ENCODE data around the gene CFAP61. TPM values are rescaled to one million over a fixed set of nuclear protein-coding genes. Genes with fewer than 3 reads are reported as not detected.

Gene CFAP61
- total and polyA plus RNA-seq, 9 of the 15 experiments (the other 6 are each of a cell fraction or from before 2014, with no cell fraction given), result 0.11 TPM; not detected in 8

DNA sequence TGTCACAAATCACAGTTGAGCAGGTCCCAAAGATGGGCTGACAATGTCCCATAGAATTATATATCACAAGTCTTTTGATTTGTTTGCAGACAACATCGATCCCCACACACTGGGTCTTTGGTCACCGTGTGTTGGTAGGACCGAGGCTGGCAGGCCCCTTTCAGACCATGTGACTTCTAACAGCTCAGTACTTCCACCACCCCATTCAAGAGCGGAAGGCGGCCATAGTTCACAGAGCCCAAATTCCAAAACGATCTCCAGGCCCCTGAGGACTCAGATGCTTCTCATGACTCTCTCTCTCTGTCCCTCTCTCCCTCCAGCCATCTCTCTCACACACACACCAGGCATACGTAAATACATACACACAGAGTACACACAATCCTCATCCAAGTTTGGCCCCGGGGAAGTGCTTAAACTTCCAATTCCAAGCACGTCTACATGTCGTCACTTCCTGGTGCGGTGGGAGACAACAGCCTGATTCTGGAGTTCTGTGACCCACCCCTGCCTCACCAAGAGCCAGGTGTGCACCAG is 159.7 kb downstream of the CFAP61 start:
- H3K9me3 ChIP-seq (replicated peaks; ENCODE audit: control insufficient read depth, insufficient read depth, low read depth, low read length), result no peaks in the 10 kb centered on the region
- CTCF ChIA-PET (ENCODE audit: low intra/inter-chr PET ratio), result no interaction called here
- no peaks in the 10 kb centered on the region for H3K36me3 ChIP-seq (ENCODE audit: control insufficient read depth, insufficient read depth, low read length)
- WGBS (ENCODE audit: insufficient coverage, low coverage, missing lambda C conversion rate), result 0% methylated on average over 11 of the region's 11 CpGs
- in situ Hi-C loops (cut with MboI), result no loop called here
- no peaks in the 10 kb centered on the region for H3K9me1 ChIP-seq (ENCODE audit: control insufficient read depth, insufficient read depth, low read length)
- no peak overlapping the region for H3K9ac ChIP-seq (ENCODE audit: insufficient read depth in 1 of 2, low read depth in 2 of 2, low read length in 2 of 2)
- no peak for ATAC-seq
- H3K4me3 ChIP-seq, result no peak overlapping the region
- POLR2A ChIA-PET, result interaction anchor here (0.6 kb wide), 1 partner anchor 1483 kb away, joined by 3 read pairs; no protein-coding TSS in a partner anchor
- no peak for DNase-seq (ENCODE audit: extremely low read depth in 1 of 4, low spot score in 3 of 4)
- no peak overlapping the region for H2AFZ ChIP-seq (ENCODE audit: low read depth, low read length)
- no peaks in the 10 kb centered on the region for H3K4me1 ChIP-seq (replicated peaks in 1 of 2; ENCODE audit: control insufficient read depth in 2 of 2, insufficient read depth in 2 of 2, low read length in 2 of 2)
- intact Hi-C loops (cut with micrococcal nuclease), result no loop called here
- H3K27me3 ChIP-seq (ENCODE audit: control insufficient read depth in 2 of 2, insufficient read depth in 2 of 2, low read length in 2 of 2), result no peaks in the 10 kb centered on the region
- H3K79me2 ChIP-seq (ENCODE audit: control insufficient read depth, insufficient read depth, low read length), result no peaks in the 10 kb centered on the region
- no peak for TF ChIP-seq SAFB2 (IDR thresholded peaks at IDR 0.05; ENCODE audit: borderline replicate concordance, low read depth, low read length, severe bottlenecking)
- H3K4me2 ChIP-seq (ENCODE audit: insufficient read depth, low read length), result no peak overlapping the region
- no peak overlapping the region for H3K27ac ChIP-seq (ENCODE audit: extremely low read depth, low read depth, low read length)
- no TSS peak for BruUV-seq (replicated peaks)
- no peak for FAIRE-seq
- no peaks in the 10 kb centered on the region for H4K20me1 ChIP-seq (replicated peaks; ENCODE audit: control insufficient read depth, insufficient read depth, low read length)

DNA sequence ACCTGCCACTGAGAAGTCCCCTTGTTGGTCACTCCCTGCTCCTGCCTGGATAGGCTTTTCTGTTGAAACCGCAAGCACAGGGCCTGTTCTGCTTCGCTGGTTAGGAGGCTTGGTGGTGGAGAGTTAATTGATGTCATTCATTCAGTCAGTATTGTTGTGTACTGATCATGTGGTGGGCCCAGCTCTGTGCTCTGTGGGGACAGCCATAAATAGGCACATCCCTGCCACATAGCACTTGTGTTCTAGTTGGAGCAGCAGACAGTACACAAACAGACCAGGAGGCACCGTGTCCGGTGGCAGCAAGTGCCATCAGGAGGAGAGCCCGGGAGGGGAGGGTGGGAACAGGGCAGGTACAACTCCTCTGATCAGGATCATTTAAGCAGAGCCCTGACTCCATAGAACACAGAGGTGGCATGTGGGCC is 160.4 kb downstream of the CFAP61 start:
- CTCF ChIA-PET (ENCODE audit: low intra/inter-chr PET ratio), result no interaction called here
- TF ChIP-seq, protein P1, sequence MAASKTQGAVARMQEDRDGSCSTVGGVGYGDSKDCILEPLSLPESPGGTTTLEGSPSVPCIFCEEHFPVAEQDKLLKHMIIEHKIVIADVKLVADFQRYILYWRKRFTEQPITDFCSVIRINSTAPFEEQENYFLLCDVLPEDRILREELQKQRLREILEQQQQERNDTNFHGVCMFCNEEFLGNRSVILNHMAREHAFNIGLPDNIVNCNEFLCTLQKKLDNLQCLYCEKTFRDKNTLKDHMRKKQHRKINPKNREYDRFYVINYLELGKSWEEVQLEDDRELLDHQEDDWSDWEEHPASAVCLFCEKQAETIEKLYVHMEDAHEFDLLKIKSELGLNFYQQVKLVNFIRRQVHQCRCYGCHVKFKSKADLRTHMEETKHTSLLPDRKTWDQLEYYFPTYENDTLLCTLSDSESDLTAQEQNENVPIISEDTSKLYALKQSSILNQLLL (CRISPR knock-in tag; IDR thresholded peaks at IDR 0.05; ENCODE audit: borderline replicate concordance), result no peak
- TF ChIP-seq, protein P2, sequence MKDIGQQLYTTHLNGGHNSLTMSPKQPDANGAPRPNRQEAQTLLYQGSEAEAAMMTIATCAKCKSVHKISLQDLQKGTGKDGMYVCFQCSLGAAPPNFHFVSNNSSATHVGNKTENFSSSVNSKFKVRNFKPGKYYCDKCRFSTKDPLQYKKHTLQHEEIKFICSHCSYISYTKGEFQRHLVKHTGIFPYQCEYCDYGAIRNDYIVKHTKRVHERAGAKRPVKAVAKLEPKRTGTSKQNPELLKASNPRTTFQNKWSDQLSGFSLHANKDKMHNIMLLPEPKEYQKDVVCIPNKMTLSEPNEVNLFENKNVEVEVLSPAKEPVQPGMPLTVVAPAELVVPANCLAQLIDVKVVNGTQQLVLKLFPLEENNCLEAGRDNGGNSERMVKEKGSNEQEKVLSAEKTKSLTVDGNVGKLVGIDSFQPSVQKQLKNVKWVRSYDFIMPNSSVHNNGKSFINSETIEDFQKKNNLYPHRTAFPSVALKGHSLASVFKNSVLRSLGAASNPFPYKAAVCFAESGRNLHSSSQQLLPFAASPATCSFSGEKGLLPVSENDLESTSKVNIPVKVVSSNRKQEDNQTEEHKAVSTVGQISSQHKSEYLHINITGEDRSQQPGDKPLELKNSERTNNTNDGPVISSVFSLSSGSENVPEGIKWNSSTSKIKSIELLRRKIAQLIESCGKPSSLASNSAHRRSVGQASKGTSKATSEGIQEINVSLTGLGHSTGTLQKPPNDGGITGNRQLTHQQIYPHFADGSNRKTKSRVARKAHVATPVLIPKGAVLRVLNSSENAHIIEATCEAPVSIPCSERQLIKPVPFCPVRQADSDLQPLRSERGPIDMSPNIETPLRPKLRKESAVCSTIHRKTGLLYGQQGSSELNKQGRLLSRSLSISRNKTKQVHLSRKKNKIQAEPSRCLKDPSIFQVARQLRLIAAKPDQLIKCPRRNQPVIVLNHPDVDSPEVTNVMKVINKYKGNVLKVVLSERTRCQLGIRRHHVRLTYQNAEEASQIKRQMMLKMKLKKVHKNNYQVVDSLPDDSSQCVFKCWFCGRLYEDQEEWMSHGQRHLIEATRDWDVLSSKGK (CRISPR knock-in tag; IDR thresholded peaks at IDR 0.05), result no peak
- TF ChIP-seq CBX2 (IDR thresholded peaks at IDR 0.05; ENCODE audit: insufficient read depth, low read length, poor library complexity, severe bottlenecking) (no peak), ZBTB17 (CRISPR knock-in tag; IDR thresholded peaks at IDR 0.05) (no peak), CEBPG (CRISPR knock-in tag; IDR thresholded peaks at IDR 0.05) (no peak), CEBPG (tag; conservative IDR thresholded peaks at IDR 0.05 in 1 of 2, IDR thresholded peaks at IDR 0.05 in 1 of 2) (no peak), ZNF695 (CRISPR knock-in tag; IDR thresholded peaks at IDR 0.05) (no peak)
- TF ChIP-seq, protein P3, sequence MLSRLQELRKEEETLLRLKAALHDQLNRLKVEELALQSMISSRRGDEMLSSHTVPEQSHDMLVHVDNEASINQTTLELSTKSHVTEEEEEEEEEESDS (CRISPR knock-in tag; IDR thresholded peaks at IDR 0.05), result no peak

More for the DNA sequence above, 160.4 kb downstream of the CFAP61 start:
- Histone ChIP-seq H4K20me1 (replicated peaks; ENCODE audit: control insufficient read depth, insufficient read depth, low read length) (no peaks in the 10 kb centered on the region), H3K27ac (ENCODE audit: extremely low read depth, low read depth, low read length) (no peak overlapping the region), H2AFZ (ENCODE audit: low read depth, low read length) (no peak overlapping the region), H3K4me3 (no peak overlapping the region), H3K36me3 (ENCODE audit: control insufficient read depth, insufficient read depth, low read length) (no peaks in the 10 kb centered on the region), H3K4me2 (ENCODE audit: insufficient read depth, low read length) (no peak overlapping the region), H3K4me1 (replicated peaks in 1 of 2; ENCODE audit: control insufficient read depth in 2 of 2, insufficient read depth in 2 of 2, low read length in 2 of 2) (no peaks in the 10 kb centered on the region), H3K9ac (ENCODE audit: insufficient read depth in 1 of 2, low read depth in 2 of 2, low read length in 2 of 2) (no peak overlapping the region), H3K9me3 (replicated peaks; ENCODE audit: control insufficient read depth, insufficient read depth, low read depth, low read length) (no peaks in the 10 kb centered on the region), H3K9me1 (ENCODE audit: control insufficient read depth, insufficient read depth, low read length) (no peaks in the 10 kb centered on the region), H3K79me2 (ENCODE audit: control insufficient read depth, insufficient read depth, low read length) (no peaks in the 10 kb centered on the region), H3K27me3 (ENCODE audit: control insufficient read depth in 2 of 2, insufficient read depth in 2 of 2, low read length in 2 of 2) (no peaks in the 10 kb centered on the region)
- ATAC-seq, result no peak
- 0% methylated on average over 2 of the region's 5 CpGs for WGBS (ENCODE audit: insufficient coverage, low coverage, missing lambda C conversion rate)
- FAIRE-seq, result no peak
- intact Hi-C loops (cut with micrococcal nuclease), result no loop called here
- no peak for DNase-seq (ENCODE audit: extremely low read depth in 1 of 4, low spot score in 3 of 4)
- POLR2A ChIA-PET, result no interaction called here
- no TSS peak for BruUV-seq (replicated peaks)
- in situ Hi-C loops (cut with MboI), result no loop called here
